Endothelial cell of umbilical vein (primary cell): ENCODE data around the gene PCDHB14. TPM values are rescaled to one million over a fixed set of nuclear protein-coding genes. Genes with fewer than 3 reads are reported as not detected.

Source experiments
- BruUV-seq: library from RNA; stranded (reverse); fragments of 400-500 nt; replicated peaks from 2 replicates; lab custom pipeline; 2021; lab: Mats Ljungman, UMichigan
- CTCF ChIA-PET: fragments of 300-600, 350-600 bp; sonication (Branson Sonifier 250); formaldehyde crosslinking; loops from one replicate; lab custom pipeline; 2021; ENCODE audit warnings: antibody characterized with exemption, inconsistent platforms; lab: Charles Lee
- POLR2A ChIA-PET: fragments of 300-600, 350-600 bp; sonication (Branson Sonifier 250); formaldehyde crosslinking; loops from one replicate; lab custom pipeline; 2021; ENCODE audit warnings: antibody characterized with exemption, inconsistent platforms; lab: Charles Lee
- DNase-seq: peaks from one replicate; pipeline ENCODE4 v3.0.0-alpha.2; 2011; ENCODE audit warnings: low read depth, low spot score
- FAIRE-seq: peaks from 2 replicates; lab custom pipeline; 2011; peaks lifted over from hg19 to GRCh38; lab: Jason Lieb, UNC
- H2AFZ ChIP-seq: 2 replicates; pipeline ENCODE4 v1.6.0; 2012; ENCODE audit warnings: low read depth, low read length, control low read depth, inconsistent platforms
- H3K27ac ChIP-seq: 2 replicates; pipeline ENCODE4 v1.5.1; 2011; ENCODE audit warnings: low read depth, mild to moderate bottlenecking, control low read depth, low read length, moderate library complexity; ENCODE audit not compliant: insufficient read depth
- H3K27me3 ChIP-seq, 2 experiments: 2 replicates each; pipeline versions ENCODE4 v1.6.0 to v1.6.1; 2011; ENCODE audit warnings: low read length in 2 of 2, mixed read lengths in 1 of 2; ENCODE audit not compliant: control insufficient read depth in 2 of 2, insufficient read depth in 2 of 2
- H3K36me3 ChIP-seq, 2 experiments: 2 replicates in 1 of 2; 3 replicates in 1 of 2; pipeline ENCODE4 v1.5.1; 2011; ENCODE audit warnings: low read length in 2 of 2, mild to moderate bottlenecking in 1 of 2, moderate library complexity in 1 of 2; ENCODE audit not compliant: control insufficient read depth in 2 of 2, insufficient read depth in 2 of 2; ENCODE audit errors: extremely low read depth in 1 of 2
- H3K4me1 ChIP-seq: 3 replicates; pipeline ENCODE4 v1.5.1; 2011; ENCODE audit warnings: mild to moderate bottlenecking, low read length; ENCODE audit not compliant: control insufficient read depth, insufficient read depth; ENCODE audit errors: extremely low read depth
- H3K4me2 ChIP-seq: 2 replicates; pipeline ENCODE4 v1.6.1; 2011; ENCODE audit warnings: low read length, control low read depth, mixed read lengths; ENCODE audit not compliant: insufficient read depth
- H3K4me3 ChIP-seq, 3 experiments: fragments of 200-600 bp in 1 of 3; sonication (generic), shearing (Covaris generic) in 1 of 3; replicated peaks in 1 of 3; 2 replicates each; pipeline ENCODE4 v1.5.1; 2011 to 2016; ENCODE audit warnings: control low read depth in 3 of 3, low read length in 3 of 3, mild to moderate bottlenecking in 2 of 3, inconsistent platforms in 1 of 3, low read depth in 1 of 3, moderate library complexity in 1 of 3; ENCODE audit not compliant: insufficient read depth in 1 of 3
- H3K79me2 ChIP-seq: 2 replicates; pipeline ENCODE4 v1.6.0; 2012; ENCODE audit warnings: low read length, inconsistent platforms; ENCODE audit not compliant: control insufficient read depth, insufficient read depth
- H3K9ac ChIP-seq: replicated peaks from 2 replicates; pipeline ENCODE3; 2011; ENCODE audit warnings: low read length, control low read depth; ENCODE audit not compliant: insufficient read depth; ENCODE audit errors: extremely low read depth
- H3K9me1 ChIP-seq: replicated peaks from 3 replicates; pipeline ENCODE4 v1.6.0; 2011; ENCODE audit warnings: mild to moderate bottlenecking, low read length; ENCODE audit not compliant: control insufficient read depth, insufficient read depth; ENCODE audit errors: extremely low read depth
- H3K9me3 ChIP-seq: replicated peaks from 2 replicates; pipeline ENCODE4 v1.5.1; 2012; ENCODE audit warnings: low read length, inconsistent platforms; ENCODE audit not compliant: control insufficient read depth, insufficient read depth
- H4K20me1 ChIP-seq: replicated peaks from 2 replicates; pipeline ENCODE3; 2011; ENCODE audit warnings: mild to moderate bottlenecking, low read length; ENCODE audit not compliant: control insufficient read depth, insufficient read depth; ENCODE audit errors: extremely low read depth
- EZH2 ChIP-seq: IDR thresholded peaks from 2 replicates; pipeline ENCODE4 v1.6.1; 2012; ENCODE audit warnings: borderline replicate concordance, low read depth, mild to moderate bottlenecking, moderate library complexity, low read length, inconsistent platforms; ENCODE audit not compliant: severe bottlenecking
- FOS ChIP-seq: IDR thresholded peaks from 2 replicates; pipeline ENCODE4 v1.6.1; 2011; ENCODE audit warnings: mild to moderate bottlenecking, low read length, moderate library complexity, borderline replicate concordance; ENCODE audit not compliant: insufficient read depth
- JUN ChIP-seq: IDR thresholded peaks from 2 replicates; pipeline ENCODE4 v1.6.1; 2011; ENCODE audit warnings: borderline replicate concordance, low read depth; ENCODE audit not compliant: insufficient read length, insufficient read depth
- MAX ChIP-seq: IDR thresholded peaks from 2 replicates; pipeline ENCODE4 v1.6.1; 2011; ENCODE audit not compliant: insufficient read depth, insufficient read length
- MYC ChIP-seq: IDR thresholded peaks from one replicate; pipeline ENCODE4 v1.6.1; 2011; ENCODE audit warnings: mild to moderate bottlenecking, low read depth, low read length
- POLR2A ChIP-seq: IDR thresholded peaks from 2 replicates; pipeline ENCODE4 v1.6.1; 2012; ENCODE audit warnings: low read depth, mild to moderate bottlenecking, control low read depth, low read length
- POLR2AphosphoS5 ChIP-seq: IDR thresholded peaks from 2 replicates; pipeline ENCODE4 v1.6.1; 2012; ENCODE audit warnings: low read depth, mild to moderate bottlenecking, control low read depth, low read length, moderate library complexity; ENCODE audit not compliant: insufficient read depth
- dilution Hi-C: fragments of 300-500 bp; cut with MboI; formaldehyde crosslinking; loops from one replicate; pipeline ENCODE4 v1.15.0; 2019; ENCODE audit warnings: low sequenced_read_pairs; ENCODE audit not compliant: extremely low pct_ligation_motif_present
- intact Hi-C: fragments of 100-400 bp; cut with micrococcal nuclease; formaldehyde crosslinking; loops from one replicate; pipeline ENCODE4 v1.10.0; 2022
- polyA plus RNA-seq, 4 experiments: library from polyadenylated mRNA; depleted of rRNA in 3 of 4; stranded (reverse) in 3 of 4; unstranded in 1 of 4; fragments of >200 nt; gene quantifications; 2 replicates each; pipeline versions ENCODE4 v1.2.1 to v1.2.3, GENCODE V29; 2011 to 2012; ENCODE audit warnings: missing spikeins in 1 of 4
- total RNA-seq: library from RNA; stranded (reverse); gene quantifications from 2 replicates; pipeline ENCODE4 v1.2.3, GENCODE V29; 2021
- TF ChIP-seq, protein P1 (sequence below), 2 donors: IDR thresholded peaks; 1 replicate in 1 of 2; 2 replicates in 1 of 2; pipeline ENCODE4 v1.5.1; 2011; ENCODE audit warnings: low read length in 2 of 2, mild to moderate bottlenecking in 2 of 2, moderate library complexity in 2 of 2, control low read depth in 1 of 2, inconsistent platforms in 1 of 2, low read depth in 1 of 2; ENCODE audit not compliant: insufficient read depth in 1 of 2; ENCODE audit errors: extremely low read depth in 1 of 2

Gene PCDHB14
- total and polyA plus RNA-seq, 2 donors (not counting 3 experiments of a cell fraction or from before 2014, with no cell fraction given) = 0.72 to 1.0 TPM

GRCh38 chr5:141241496-141241895, 18.4 kb downstream of the PCDHB14 start:
- H3K4me1 ChIP-seq = no peaks in the 10 kb centered on the region
- no peaks in the 10 kb centered on the region for H3K9me1 ChIP-seq
- peaks cover 0 to 3% of the 10 kb centered on the region in 2 experiments for H3K27me3 ChIP-seq
- no peak overlapping the region for H3K9ac ChIP-seq
- no peak overlapping the region for H3K4me3 ChIP-seq
- H3K36me3 ChIP-seq = no peaks in the 10 kb centered on the region
- no peak overlapping the region for H2AFZ ChIP-seq
- dilution Hi-C loops = no loop called here
- no peak overlapping the region for H3K4me2 ChIP-seq
- ChIA-PET CTCF (no interaction called here), POLR2A (no interaction called here)
- intact Hi-C loops = no loop called here
- no peaks in the 10 kb centered on the region for H3K9me3 ChIP-seq
- H4K20me1 ChIP-seq = no peaks in the 10 kb centered on the region
- no TSS peak for BruUV-seq
- no peak for DNase-seq
- H3K79me2 ChIP-seq = no peaks in the 10 kb centered on the region
- TF ChIP-seq, protein P1, sequence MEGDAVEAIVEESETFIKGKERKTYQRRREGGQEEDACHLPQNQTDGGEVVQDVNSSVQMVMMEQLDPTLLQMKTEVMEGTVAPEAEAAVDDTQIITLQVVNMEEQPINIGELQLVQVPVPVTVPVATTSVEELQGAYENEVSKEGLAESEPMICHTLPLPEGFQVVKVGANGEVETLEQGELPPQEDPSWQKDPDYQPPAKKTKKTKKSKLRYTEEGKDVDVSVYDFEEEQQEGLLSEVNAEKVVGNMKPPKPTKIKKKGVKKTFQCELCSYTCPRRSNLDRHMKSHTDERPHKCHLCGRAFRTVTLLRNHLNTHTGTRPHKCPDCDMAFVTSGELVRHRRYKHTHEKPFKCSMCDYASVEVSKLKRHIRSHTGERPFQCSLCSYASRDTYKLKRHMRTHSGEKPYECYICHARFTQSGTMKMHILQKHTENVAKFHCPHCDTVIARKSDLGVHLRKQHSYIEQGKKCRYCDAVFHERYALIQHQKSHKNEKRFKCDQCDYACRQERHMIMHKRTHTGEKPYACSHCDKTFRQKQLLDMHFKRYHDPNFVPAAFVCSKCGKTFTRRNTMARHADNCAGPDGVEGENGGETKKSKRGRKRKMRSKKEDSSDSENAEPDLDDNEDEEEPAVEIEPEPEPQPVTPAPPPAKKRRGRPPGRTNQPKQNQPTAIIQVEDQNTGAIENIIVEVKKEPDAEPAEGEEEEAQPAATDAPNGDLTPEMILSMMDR (IDR thresholded peaks at IDR 0.05; ENCODE audit: extremely low read depth in 1 of 2, insufficient read depth in 1 of 2, low read depth in 1 of 2, low read length in 2 of 2) = no peak
- no peak for TF ChIP-seq FOS
- TF ChIP-seq MYC = no peak
- no peak for TF ChIP-seq EZH2
- TF ChIP-seq POLR2AphosphoS5 = no peak
- TF ChIP-seq MAX = no peak
- TF ChIP-seq JUN = no peak
- no peak for TF ChIP-seq POLR2A
- H3K27ac ChIP-seq = no peak overlapping the region
- no peak for FAIRE-seq
